ENCODE measurements around the gene RBMS3. TPM values are rescaled to one million over a fixed set of nuclear protein-coding genes. Genes with fewer than 3 reads are reported as not detected.

RBMS3 gene
- total and polyA plus RNA-seq, 2 experiments from 2014 or later: 34.9 to 37.1 TPM

- Histone ChIP-seq H3K79me2 (peaks cover 52% of the 10 kb centered on the region), H4K20me1 (ENCODE audit: insufficient read depth, poor library complexity, severe bottlenecking) (no peaks in the 10 kb centered on the region), H3K36me3 (replicated peaks; ENCODE audit: insufficient read depth, low read depth) (no peaks in the 10 kb centered on the region), H2AFZ (no peak overlapping the region), H3K27me3 (no peaks in the 10 kb centered on the region), H3K9me3 (ENCODE audit: low read depth) (no peaks in the 10 kb centered on the region), H3K4me2 (no peak overlapping the region), H3K4me1 (ENCODE audit: insufficient read depth) (peaks cover 6% of the 10 kb centered on the region), H3K4me3 (no peak overlapping the region), H3K9me2 (replicated peaks; ENCODE audit: insufficient read depth) (no peaks in the 10 kb centered on the region), H3K27ac (no peak overlapping the region)
- TF ChIP-seq CTCF (IDR thresholded peaks at IDR 0.05; ENCODE audit: poor library complexity) (no peak), EZH2 (IDR thresholded peaks at IDR 0.05; ENCODE audit: borderline replicate concordance) (no peak), EZH2phosphoT487 (IDR thresholded peaks at IDR 0.05; ENCODE audit: low read depth, severe bottlenecking, unreplicated experiment) (no peak)
- WGBS (ENCODE audit: low lambda C conversion rate, missing lambda C conversion rate): 77% methylated on average over 3 of the region's 3 CpGs
- no peak for DNase-seq (ENCODE audit: low spot score)
Observed at GRCh38 chr3:29345516-29346300, 64.8 kb downstream of the RBMS3 start.

GRCh38 chr3:29346828-29347227 lies 66.0 kb downstream of the RBMS3 start:
- peaks cover 6% of the 10 kb centered on the region for H3K4me1 ChIP-seq (ENCODE audit: insufficient read depth)
- no peak overlapping the region for H3K4me2 ChIP-seq
- TF ChIP-seq EZH2 (IDR thresholded peaks at IDR 0.05; ENCODE audit: borderline replicate concordance) (no peak), CTCF (IDR thresholded peaks at IDR 0.05; ENCODE audit: poor library complexity) (no peak), EZH2phosphoT487 (IDR thresholded peaks at IDR 0.05; ENCODE audit: low read depth, severe bottlenecking, unreplicated experiment) (no peak)
- no peaks in the 10 kb centered on the region for H3K36me3 ChIP-seq (replicated peaks; ENCODE audit: insufficient read depth, low read depth)
- H3K9me2 ChIP-seq (replicated peaks; ENCODE audit: insufficient read depth): no peaks in the 10 kb centered on the region
- H3K4me3 ChIP-seq: no peak overlapping the region
- H3K27ac ChIP-seq: no peak overlapping the region
- H3K9me3 ChIP-seq (ENCODE audit: low read depth): no peaks in the 10 kb centered on the region
- WGBS (ENCODE audit: low lambda C conversion rate, missing lambda C conversion rate): 52% methylated on average over 1 of the region's 1 CpG
- no peaks in the 10 kb centered on the region for H4K20me1 ChIP-seq (ENCODE audit: insufficient read depth, poor library complexity, severe bottlenecking)
- peak; percentile 29 for DNase-seq (ENCODE audit: low spot score)
- H3K27me3 ChIP-seq: no peaks in the 10 kb centered on the region
- no peak overlapping the region for H2AFZ ChIP-seq
- peaks cover 45% of the 10 kb centered on the region for H3K79me2 ChIP-seq

DNA sequence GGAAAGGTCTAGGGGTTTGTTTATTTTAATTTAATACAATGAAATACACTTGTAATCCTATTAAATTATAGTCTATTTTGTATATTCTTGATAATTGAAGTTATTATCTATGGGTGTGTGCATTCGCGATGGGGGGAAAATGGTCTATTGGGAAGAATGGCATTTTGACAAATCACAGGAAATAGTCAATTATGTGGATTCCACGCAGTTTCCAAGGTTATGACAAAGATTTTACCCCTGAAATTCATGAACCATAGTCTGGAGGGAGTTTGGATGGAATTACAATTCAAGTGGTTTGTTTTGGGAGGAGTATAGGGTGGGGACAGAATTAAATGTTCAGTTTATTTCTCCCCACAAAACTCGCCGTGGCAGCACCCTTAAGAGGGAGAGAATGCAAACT lies 66.5 kb downstream of the RBMS3 start:
- Histone ChIP-seq H3K9me3 (ENCODE audit: low read depth) (no peaks in the 10 kb centered on the region), H3K79me2 (peaks cover 43% of the 10 kb centered on the region), H3K27ac (no peak overlapping the region), H4K20me1 (ENCODE audit: insufficient read depth, poor library complexity, severe bottlenecking) (no peaks in the 10 kb centered on the region), H3K9me2 (replicated peaks; ENCODE audit: insufficient read depth) (no peaks in the 10 kb centered on the region), H3K27me3 (no peaks in the 10 kb centered on the region), H3K36me3 (replicated peaks; ENCODE audit: insufficient read depth, low read depth) (no peaks in the 10 kb centered on the region), H3K4me2 (no peak overlapping the region), H3K4me3 (no peak overlapping the region), H2AFZ (no peak overlapping the region), H3K4me1 (ENCODE audit: insufficient read depth) (peaks cover 6% of the 10 kb centered on the region)
- no peak for DNase-seq (ENCODE audit: low spot score)
- no peak for TF ChIP-seq EZH2phosphoT487 (IDR thresholded peaks at IDR 0.05; ENCODE audit: low read depth, severe bottlenecking, unreplicated experiment)
- 66% methylated on average over 5 of the region's 5 CpGs for WGBS (ENCODE audit: low lambda C conversion rate, missing lambda C conversion rate)

DNA sequence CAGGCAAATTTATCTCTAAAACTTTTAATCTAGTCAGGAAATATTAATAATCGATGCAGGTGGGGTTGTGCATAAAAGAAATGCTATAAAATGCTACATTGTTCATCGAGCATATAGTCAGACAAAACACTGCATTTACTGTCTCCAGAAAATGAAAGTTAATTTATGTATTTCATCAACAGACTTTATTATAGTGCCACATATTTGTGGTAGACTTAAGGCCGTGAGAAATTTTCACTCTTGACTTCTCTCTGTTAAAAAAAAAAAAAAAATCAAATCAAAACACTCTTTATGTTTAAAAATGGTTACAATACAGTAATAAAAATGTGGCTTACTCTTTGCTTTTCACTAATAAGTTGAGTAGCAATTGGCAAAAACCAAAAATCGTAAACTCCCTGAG lies 67.4 kb downstream of the RBMS3 start:
- TF ChIP-seq EZH2phosphoT487 (IDR thresholded peaks at IDR 0.05; ENCODE audit: low read depth, severe bottlenecking, unreplicated experiment): no peak
- TF ChIP-seq EZH2 (IDR thresholded peaks at IDR 0.05; ENCODE audit: borderline replicate concordance): no peak
- TF ChIP-seq CTCF (IDR thresholded peaks at IDR 0.05; ENCODE audit: poor library complexity): no peak
- H3K9me2 ChIP-seq (replicated peaks; ENCODE audit: insufficient read depth): no peaks in the 10 kb centered on the region
- H3K27ac ChIP-seq: no peak overlapping the region
- no peak overlapping the region for H3K4me3 ChIP-seq
- no peaks in the 10 kb centered on the region for H3K9me3 ChIP-seq (ENCODE audit: low read depth)
- H4K20me1 ChIP-seq (ENCODE audit: insufficient read depth, poor library complexity, severe bottlenecking): no peaks in the 10 kb centered on the region
- H3K4me1 ChIP-seq (ENCODE audit: insufficient read depth): peaks cover 6% of the 10 kb centered on the region
- no peak for DNase-seq (ENCODE audit: low spot score)
- H2AFZ ChIP-seq: no peak overlapping the region
- H3K36me3 ChIP-seq (replicated peaks; ENCODE audit: insufficient read depth, low read depth): no peaks in the 10 kb centered on the region
- no peak overlapping the region for H3K4me2 ChIP-seq
- H3K79me2 ChIP-seq: peaks cover 46% of the 10 kb centered on the region
- H3K27me3 ChIP-seq: no peaks in the 10 kb centered on the region
- 81% methylated on average over 4 of the region's 4 CpGs for WGBS (ENCODE audit: low lambda C conversion rate, missing lambda C conversion rate)

All from hepatocyte (in vitro differentiated cells).